Muscle layer of duodenum (tissue), 2 donors: Measurements from ENCODE around the gene GPHN.

Source experiments
- H3K27ac ChIP-seq: one replicate; pipeline ENCODE4 v1.7.0; 2013; ENCODE audit warnings: mild to moderate bottlenecking, low read length
- H3K27me3 ChIP-seq: one replicate; pipeline ENCODE4 v1.7.0; 2013; ENCODE audit warnings: low read depth, mild to moderate bottlenecking, control low read depth, low read length
- H3K36me3 ChIP-seq, 2 donors: one replicate each; pipeline ENCODE4 v1.7.0; 2013; ENCODE audit warnings: low read length in 2 of 2, control low read depth in 1 of 2, mild to moderate bottlenecking in 1 of 2; ENCODE audit not compliant: insufficient read depth in 2 of 2, control insufficient read depth in 1 of 2
- H3K4me1 ChIP-seq, 2 donors: one replicate each; pipeline ENCODE4 v1.7.0; 2013; ENCODE audit warnings: low read length in 2 of 2, mild to moderate bottlenecking in 2 of 2, control low read depth in 1 of 2, moderate library complexity in 1 of 2; ENCODE audit not compliant: insufficient read depth in 2 of 2, control insufficient read depth in 1 of 2
- H3K4me3 ChIP-seq, 2 donors: one replicate each; pipeline ENCODE4 v1.7.0; 2013; ENCODE audit warnings: low read length in 2 of 2, low read depth in 1 of 2, mild to moderate bottlenecking in 1 of 2
- H3K9me3 ChIP-seq, 2 donors: one replicate each; pipeline ENCODE4 v1.7.0; 2013; ENCODE audit warnings: low read length in 2 of 2, control low read depth in 1 of 2, mild to moderate bottlenecking in 1 of 2; ENCODE audit not compliant: control insufficient read depth in 1 of 2
- donor health status: healthy.

Gene GPHN

DNA sequence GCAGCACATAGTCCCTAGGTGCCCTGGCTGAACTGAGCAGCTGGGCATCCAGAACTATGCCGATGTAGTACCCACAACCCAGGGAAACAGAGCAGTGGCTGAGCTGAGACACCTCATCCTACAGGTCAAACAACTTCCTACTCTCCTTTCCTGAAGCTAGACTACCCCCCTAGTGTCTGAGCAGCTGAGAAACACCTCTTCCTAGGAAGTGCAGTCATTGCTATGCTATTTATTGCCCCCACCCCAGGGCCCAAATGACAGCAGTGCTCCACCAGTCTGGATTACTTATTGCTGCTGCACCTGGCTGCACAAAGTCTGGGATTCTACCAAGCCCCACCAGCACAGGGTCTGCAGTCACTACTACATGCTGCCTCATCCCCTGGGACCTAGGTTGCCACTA lies 664.6 kb downstream of the GPHN start:
- Histone ChIP-seq H3K9me3 (peaks cover 0 to 9% of the 10 kb centered on the region in 2 donors), H3K4me1 (no peaks in the 10 kb centered on the region), H3K27me3 (no peaks in the 10 kb centered on the region), H3K27ac (no peak overlapping the region), H3K36me3 (peaks cover 0 to 15% of the 10 kb centered on the region in 2 donors), H3K4me3 (no peak overlapping the region)

DNA sequence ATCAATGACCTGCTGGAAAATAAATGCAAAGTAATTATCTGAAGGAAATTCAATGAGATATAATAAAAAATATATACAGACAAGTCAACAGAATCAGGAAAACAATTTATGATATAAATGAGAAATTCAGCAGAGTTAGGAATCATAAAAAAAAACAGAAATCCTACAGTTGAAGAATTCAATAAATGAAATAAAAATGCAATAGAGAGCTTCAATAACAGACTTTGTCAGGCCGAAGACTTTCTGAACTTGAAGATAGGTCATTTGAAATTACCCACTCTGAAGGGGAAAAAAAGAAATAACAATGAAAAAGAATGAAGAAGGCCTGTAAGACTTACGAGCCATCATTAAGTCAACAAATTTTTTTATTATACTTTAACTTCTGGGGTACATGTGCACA lies 665.8 kb downstream of the GPHN start:
- Histone ChIP-seq H3K9me3 (peaks cover 0 to 9% of the 10 kb centered on the region in 2 donors), H3K27me3 (no peaks in the 10 kb centered on the region), H3K4me3 (no peak overlapping the region), H3K4me1 (no peaks in the 10 kb centered on the region), H3K36me3 (peaks cover 0 to 15% of the 10 kb centered on the region in 2 donors), H3K27ac (no peak overlapping the region)

DNA sequence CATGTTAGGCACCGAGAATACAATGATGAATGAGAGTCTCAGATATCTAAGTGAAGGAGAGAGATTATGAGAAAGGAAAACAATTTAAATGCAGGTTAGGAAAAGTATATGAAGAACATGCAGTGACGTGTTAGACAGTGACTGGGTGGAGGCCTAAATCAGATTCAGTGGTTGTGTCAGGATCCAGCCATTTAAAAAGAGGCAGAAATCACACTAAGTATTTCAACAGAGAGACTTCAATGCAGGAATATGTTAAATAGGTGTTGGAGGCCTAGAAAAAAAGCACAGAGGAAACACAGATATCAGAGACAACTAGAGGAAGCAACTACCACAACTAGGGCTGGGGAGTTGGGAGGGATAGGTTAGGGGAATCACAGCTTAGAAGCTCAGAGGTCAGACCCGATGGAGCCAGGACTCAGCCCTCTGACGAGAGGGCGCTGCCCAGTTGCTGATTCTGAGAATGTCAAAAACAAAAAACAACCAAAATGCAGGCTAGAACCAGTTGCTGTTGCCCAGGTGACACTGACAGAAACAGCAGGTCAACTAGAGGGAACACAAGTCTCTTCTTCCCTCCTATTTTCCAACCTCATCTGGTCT lies 678.3 kb downstream of the GPHN start:
- H3K4me1 ChIP-seq = peaks cover 5 to 11% of the 10 kb centered on the region in 2 donors
- H3K27ac ChIP-seq = no peak overlapping the region
- H3K27me3 ChIP-seq = no peaks in the 10 kb centered on the region
- no peak overlapping the region for H3K4me3 ChIP-seq
- no peaks in the 10 kb centered on the region for H3K9me3 ChIP-seq
- peaks cover 0 to 4% of the 10 kb centered on the region in 2 donors for H3K36me3 ChIP-seq

DNA sequence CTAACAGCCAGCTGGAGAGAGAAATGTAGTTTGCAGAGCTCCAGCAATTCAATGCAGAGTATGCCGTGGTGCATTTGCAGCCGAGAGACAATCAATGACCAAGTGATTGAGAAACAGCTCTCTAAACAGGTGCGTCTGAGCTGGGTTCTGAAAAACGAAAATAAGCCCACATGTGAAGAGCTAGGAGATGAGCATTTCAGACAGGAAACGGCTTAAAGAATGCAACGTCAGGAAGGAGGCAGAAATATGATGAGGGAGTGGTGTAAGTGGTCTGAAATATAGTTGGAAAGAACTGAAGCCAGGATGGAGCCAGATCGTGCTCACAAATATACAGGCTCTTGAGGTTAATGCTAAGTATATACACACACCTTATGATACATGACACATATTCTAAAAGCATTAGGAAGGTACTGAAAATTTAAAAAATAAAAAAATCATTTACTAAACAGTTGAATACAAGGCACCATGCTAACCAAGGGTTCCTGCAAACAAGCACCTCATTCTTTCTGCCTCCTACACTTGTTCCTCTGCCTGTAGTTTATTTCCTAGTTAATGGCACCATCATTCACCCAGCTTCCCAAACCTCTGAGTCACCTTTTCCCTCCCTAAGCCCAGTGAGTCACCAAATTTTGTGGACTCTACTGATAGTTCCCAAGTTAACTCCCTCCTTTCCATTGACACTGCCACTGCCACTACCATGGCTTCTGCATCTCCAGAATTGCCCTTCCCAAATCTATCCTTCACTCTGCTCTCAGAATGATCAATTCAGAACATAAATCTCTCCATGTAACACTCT lies 679.0 kb downstream of the GPHN start:
- no peak overlapping the region for H3K27ac ChIP-seq

DNA sequence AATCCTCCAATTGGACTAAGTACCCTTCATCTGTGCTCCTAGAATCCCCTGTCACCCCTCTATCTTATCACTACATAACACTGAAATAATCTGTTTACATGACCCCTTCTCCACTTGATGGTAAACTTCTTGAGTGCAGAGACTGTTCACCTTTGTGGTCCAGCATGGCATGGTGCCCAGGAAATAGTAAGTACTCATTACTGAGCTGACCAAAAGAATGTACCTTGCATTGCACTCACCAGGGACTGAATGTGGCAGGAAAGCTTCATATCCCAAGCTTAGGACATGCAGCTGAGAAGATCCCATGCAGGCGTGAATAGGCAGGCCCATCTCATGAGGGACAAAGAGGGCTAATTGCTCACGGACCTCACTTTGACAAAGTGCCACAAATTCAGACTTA lies 679.9 kb downstream of the GPHN start:
- Histone ChIP-seq H3K9me3 (no peaks in the 10 kb centered on the region), H3K4me1 (peaks cover 5 to 11% of the 10 kb centered on the region in 2 donors), H3K27me3 (no peaks in the 10 kb centered on the region), H3K4me3 (no peak overlapping the region), H3K27ac (no peak overlapping the region), H3K36me3 (no peaks in the 10 kb centered on the region)

More for the DNA sequence above, 679.0 kb downstream of the GPHN start:
- no peaks in the 10 kb centered on the region for H3K27me3 ChIP-seq
- no peak overlapping the region for H3K4me3 ChIP-seq
- H3K9me3 ChIP-seq = no peaks in the 10 kb centered on the region
- H3K4me1 ChIP-seq = peaks cover 5 to 11% of the 10 kb centered on the region in 2 donors
- H3K36me3 ChIP-seq = no peaks in the 10 kb centered on the region

DNA sequence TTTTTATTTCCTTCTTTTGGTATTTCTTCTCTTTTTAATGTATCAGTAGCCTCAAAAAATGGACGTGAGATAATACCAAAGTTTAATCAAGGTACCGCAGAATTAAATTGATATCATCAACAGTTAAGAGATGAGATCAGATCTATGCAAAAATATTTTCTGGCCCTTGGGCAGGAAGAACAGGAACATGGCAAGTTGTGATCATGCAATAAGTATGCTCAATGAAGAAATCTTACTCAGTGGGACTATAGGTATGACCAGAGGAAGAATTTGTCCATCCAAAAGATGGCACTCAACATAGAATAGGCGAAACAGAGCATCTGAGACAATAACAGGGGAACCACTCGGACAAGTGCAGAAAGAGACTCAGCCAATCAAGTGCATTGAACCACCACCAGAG lies 680.4 kb downstream of the GPHN start:
- no peak overlapping the region for H3K27ac ChIP-seq
- no peaks in the 10 kb centered on the region for H3K9me3 ChIP-seq
- H3K4me3 ChIP-seq = no peak overlapping the region
- peaks cover 5 to 11% of the 10 kb centered on the region in 2 donors for H3K4me1 ChIP-seq
- H3K27me3 ChIP-seq = no peaks in the 10 kb centered on the region
- no peaks in the 10 kb centered on the region for H3K36me3 ChIP-seq

DNA sequence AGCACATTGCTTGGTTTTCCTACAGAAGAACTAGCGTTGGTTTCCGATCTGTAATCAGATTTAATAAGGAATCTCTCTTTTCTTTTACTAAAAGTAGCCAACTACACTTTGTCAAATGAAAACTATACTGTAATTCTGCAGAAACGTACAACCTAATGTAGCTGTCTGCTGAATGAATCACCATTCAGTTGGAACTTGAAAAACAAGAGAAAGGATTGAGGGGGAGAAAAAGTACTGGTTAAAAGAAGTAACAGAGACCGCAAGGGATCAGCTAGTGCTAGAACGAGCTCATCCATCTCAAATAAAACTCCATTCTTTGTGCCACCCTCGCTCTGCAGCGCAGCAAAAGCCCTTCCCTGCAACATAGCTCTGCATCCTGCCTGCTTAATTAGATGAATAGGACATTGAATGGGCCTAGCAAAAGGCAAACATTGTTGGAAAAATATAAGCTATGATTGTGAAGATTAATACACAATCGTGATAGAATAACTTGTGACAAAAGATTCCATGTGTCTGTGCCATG lies 683.9 kb downstream of the GPHN start:
- Histone ChIP-seq H3K27me3 (no peaks in the 10 kb centered on the region), H3K9me3 (no peaks in the 10 kb centered on the region), H3K36me3 (no peaks in the 10 kb centered on the region), H3K4me1 (peaks cover 5 to 8% of the 10 kb centered on the region in 2 donors), H3K27ac (no peak overlapping the region), H3K4me3 (no peak overlapping the region)

DNA sequence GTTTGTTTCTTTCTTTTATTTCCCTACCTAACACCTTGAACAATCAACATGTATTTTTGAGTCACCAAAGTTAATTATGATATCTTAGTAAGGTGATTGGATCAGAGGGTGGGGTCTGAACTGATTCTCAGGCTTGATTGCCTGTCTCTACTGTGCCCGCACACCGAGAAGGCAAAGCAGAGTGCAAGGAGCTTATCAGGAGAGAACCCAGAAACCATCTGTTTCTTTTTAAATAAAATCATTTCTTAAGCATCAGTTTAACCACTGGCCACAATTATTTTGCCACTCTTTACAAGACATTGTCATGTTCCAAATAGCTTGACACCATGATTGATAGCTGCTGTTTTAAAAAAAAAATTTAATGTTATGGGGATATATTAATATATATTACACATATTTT lies 684.4 kb downstream of the GPHN start:
- Histone ChIP-seq H3K27ac (no peak overlapping the region), H3K4me1 (peaks cover 2 to 5% of the 10 kb centered on the region in 2 donors), H3K36me3 (no peaks in the 10 kb centered on the region), H3K4me3 (no peak overlapping the region), H3K27me3 (no peaks in the 10 kb centered on the region), H3K9me3 (no peaks in the 10 kb centered on the region)

DNA sequence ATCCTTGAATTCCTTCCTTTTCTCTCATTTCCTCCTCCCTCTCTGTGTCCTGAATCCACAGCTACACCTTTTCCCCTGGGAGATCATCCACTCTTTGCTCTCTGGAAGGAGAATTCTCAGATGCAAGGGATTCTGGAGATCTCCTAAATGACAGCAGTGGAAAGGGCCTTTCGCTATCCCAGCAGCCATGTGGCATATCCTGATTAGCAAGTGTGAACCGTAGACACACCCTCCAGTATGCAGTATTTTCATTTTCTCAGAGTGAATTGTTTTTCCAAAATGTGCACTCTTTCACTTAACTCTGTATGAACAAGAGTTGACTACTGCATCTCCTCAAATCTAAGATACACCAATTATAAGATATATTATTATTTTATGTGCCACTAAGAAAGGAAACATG lies 687.3 kb downstream of the GPHN start:
- H3K27me3 ChIP-seq = no peaks in the 10 kb centered on the region

DNA sequence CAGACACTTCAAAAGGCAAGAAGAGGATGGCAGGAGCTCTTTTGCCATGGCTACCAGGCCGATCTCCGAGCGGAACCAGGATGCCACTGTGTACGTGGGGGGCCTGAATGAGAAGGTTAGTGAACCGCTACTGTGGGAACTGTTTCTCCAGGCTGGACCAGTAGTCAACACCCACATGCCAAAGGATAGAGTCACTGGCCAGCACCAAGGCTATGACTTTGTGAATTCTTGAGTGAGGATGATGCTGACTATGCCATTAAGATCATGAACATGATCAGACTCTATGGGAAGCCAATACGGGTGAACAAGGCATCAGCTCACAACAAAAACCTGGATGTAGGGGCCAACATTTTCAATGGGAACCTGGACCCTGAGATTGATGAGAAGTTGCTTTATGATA lies 691.1 kb downstream of the GPHN start:
- Histone ChIP-seq H3K27ac (no peak overlapping the region), H3K27me3 (no peaks in the 10 kb centered on the region), H3K36me3 (no peaks in the 10 kb centered on the region), H3K4me1 (no peaks in the 10 kb centered on the region), H3K4me3 (no peak overlapping the region), H3K9me3 (no peaks in the 10 kb centered on the region)

More for the DNA sequence above, 687.3 kb downstream of the GPHN start:
- Histone ChIP-seq H3K27ac (no peak overlapping the region), H3K36me3 (no peaks in the 10 kb centered on the region), H3K9me3 (no peaks in the 10 kb centered on the region), H3K4me3 (no peak overlapping the region), H3K4me1 (no peaks in the 10 kb centered on the region)

DNA sequence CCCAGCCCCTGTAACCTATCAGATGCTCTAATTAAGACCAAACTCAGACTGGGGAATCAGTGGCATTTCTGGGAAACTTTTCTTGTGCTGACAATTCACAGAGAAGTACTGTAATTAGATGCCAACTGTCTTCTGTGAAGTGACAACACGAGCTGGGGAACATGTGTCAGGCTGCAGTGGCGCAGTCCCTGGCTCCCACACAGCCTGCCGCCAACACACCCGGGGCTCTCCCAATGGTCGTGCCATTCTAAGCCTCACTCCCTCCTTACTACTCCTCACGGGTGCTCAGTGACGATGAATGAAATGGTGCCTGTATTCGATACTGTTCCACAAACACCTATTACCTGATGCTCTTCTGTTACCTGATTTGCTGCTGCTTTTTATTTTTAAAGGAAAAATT lies 699.9 kb downstream of the GPHN start:
- Histone ChIP-seq H3K27me3 (no peaks in the 10 kb centered on the region), H3K4me1 (no peaks in the 10 kb centered on the region), H3K36me3 (no peaks in the 10 kb centered on the region)

More for the DNA sequence above, 699.9 kb downstream of the GPHN start:
- Histone ChIP-seq H3K4me3 (no peak overlapping the region), H3K27ac (no peak overlapping the region), H3K9me3 (no peaks in the 10 kb centered on the region)
